ENCODE data around the gene ASTN2.

DNA sequence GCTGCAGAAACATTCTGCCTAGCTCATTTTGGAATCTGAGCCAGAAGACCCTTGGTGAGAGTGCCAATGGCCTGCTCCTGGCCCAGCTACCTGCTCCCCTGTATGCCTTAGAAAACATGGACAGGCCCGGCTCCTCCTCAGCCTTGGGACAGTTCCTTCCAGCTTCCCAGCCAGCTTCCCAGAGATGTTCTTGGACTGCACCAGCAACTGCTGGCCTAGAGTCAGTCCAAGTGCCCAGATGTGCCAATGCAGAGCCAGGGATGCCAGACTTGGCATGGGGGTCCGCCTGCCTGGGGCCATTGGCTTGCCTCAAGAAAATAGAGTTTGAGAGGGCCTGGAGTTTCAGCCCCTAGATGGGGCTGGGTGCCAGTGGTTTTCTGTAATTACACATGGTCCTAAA is 870.0 kb downstream of the ASTN2 start:
- TF ChIP-seq EZH2 (IDR thresholded peaks at IDR 0.05; ENCODE audit: borderline replicate concordance, low read length): no peak
- TF ChIP-seq, protein P1, sequence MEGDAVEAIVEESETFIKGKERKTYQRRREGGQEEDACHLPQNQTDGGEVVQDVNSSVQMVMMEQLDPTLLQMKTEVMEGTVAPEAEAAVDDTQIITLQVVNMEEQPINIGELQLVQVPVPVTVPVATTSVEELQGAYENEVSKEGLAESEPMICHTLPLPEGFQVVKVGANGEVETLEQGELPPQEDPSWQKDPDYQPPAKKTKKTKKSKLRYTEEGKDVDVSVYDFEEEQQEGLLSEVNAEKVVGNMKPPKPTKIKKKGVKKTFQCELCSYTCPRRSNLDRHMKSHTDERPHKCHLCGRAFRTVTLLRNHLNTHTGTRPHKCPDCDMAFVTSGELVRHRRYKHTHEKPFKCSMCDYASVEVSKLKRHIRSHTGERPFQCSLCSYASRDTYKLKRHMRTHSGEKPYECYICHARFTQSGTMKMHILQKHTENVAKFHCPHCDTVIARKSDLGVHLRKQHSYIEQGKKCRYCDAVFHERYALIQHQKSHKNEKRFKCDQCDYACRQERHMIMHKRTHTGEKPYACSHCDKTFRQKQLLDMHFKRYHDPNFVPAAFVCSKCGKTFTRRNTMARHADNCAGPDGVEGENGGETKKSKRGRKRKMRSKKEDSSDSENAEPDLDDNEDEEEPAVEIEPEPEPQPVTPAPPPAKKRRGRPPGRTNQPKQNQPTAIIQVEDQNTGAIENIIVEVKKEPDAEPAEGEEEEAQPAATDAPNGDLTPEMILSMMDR (conservative IDR thresholded peaks at IDR 0.05 in 1 of 2, IDR thresholded peaks at IDR 0.05 in 1 of 2; ENCODE audit: extremely low read depth in 1 of 2, insufficient read depth in 1 of 2, low read depth in 1 of 2, low read length in 2 of 2): no peak
